Mesenchymal stem cell (in vitro differentiated cells and primary cell): ENCODE measurements around the gene SLIT3.

Source experiments
- DNase-seq: peaks from one replicate; pipeline ENCODE4 v3.0.0-alpha.2; 2013
- H2AFZ ChIP-seq: one replicate; pipeline ENCODE4 v1.6.1; 2013; ENCODE audit warnings: low read depth, mild to moderate bottlenecking, control low read depth, inconsistent platforms, low read length, moderate library complexity
- H2AK5ac ChIP-seq: 2 replicates; pipeline ENCODE4 v1.6.1; 2013; ENCODE audit warnings: low read length, moderate library complexity, mild to moderate bottlenecking, inconsistent platforms; ENCODE audit not compliant: severe bottlenecking
- H2BK120ac ChIP-seq: one replicate; pipeline ENCODE4 v1.6.1; 2013; ENCODE audit warnings: low read depth, mild to moderate bottlenecking, inconsistent platforms, low read length, moderate library complexity
- H2BK12ac ChIP-seq, 2 experiments: one replicate each; pipeline ENCODE4 v1.6.1; 2013; ENCODE audit warnings: inconsistent platforms in 2 of 2, low read length in 2 of 2, mild to moderate bottlenecking in 2 of 2, moderate library complexity in 2 of 2, control low read depth in 1 of 2
- H2BK15ac ChIP-seq: one replicate; pipeline ENCODE4 v1.6.1; 2013; ENCODE audit warnings: mild to moderate bottlenecking, low read depth, inconsistent platforms; ENCODE audit not compliant: poor library complexity, severe bottlenecking
- H2BK5ac ChIP-seq: 2 replicates; pipeline ENCODE4 v1.6.1; 2013; ENCODE audit warnings: low read depth, mild to moderate bottlenecking, low read length, control low read depth, inconsistent platforms; ENCODE audit not compliant: poor library complexity, severe bottlenecking
- H3K14ac ChIP-seq, 2 experiments: one replicate each; pipeline ENCODE4 v1.6.1; 2013; ENCODE audit warnings: inconsistent platforms in 2 of 2, low read length in 2 of 2, control low read depth in 1 of 2, mild to moderate bottlenecking in 1 of 2, moderate library complexity in 1 of 2
- H3K18ac ChIP-seq, 2 experiments: one replicate each; pipeline ENCODE4 v1.6.1; 2013; ENCODE audit warnings: inconsistent platforms in 2 of 2, low read length in 2 of 2, control low read depth in 1 of 2, low read depth in 1 of 2, mild to moderate bottlenecking in 1 of 2
- H3K23ac ChIP-seq, 2 experiments: one replicate each; pipeline ENCODE4 v1.6.1; 2013; ENCODE audit warnings: inconsistent platforms in 2 of 2, low read length in 2 of 2, mild to moderate bottlenecking in 2 of 2, moderate library complexity in 2 of 2, control low read depth in 1 of 2
- H3K27ac ChIP-seq: 2 replicates; pipeline ENCODE4 v1.5.1; 2013; ENCODE audit warnings: mild to moderate bottlenecking, moderate library complexity, low read length, control low read depth, inconsistent platforms; ENCODE audit not compliant: poor library complexity, severe bottlenecking
- H3K27me3 ChIP-seq, 2 experiments: 2 replicates each; pipeline versions ENCODE4 v1.6.1 to v1.7.0; 2013; ENCODE audit warnings: low read length in 2 of 2, mild to moderate bottlenecking in 2 of 2, moderate library complexity in 2 of 2, control low read depth in 1 of 2, inconsistent platforms in 1 of 2; ENCODE audit not compliant: control insufficient read depth in 1 of 2, insufficient read depth in 1 of 2
- H3K36me3 ChIP-seq, 2 experiments: 2 replicates each; pipeline versions ENCODE4 v1.6.1 to v1.7.0; 2013; ENCODE audit warnings: low read length in 2 of 2, control low read depth in 1 of 2, inconsistent platforms in 1 of 2, low read depth in 1 of 2, mild to moderate bottlenecking in 1 of 2; ENCODE audit not compliant: insufficient read depth in 2 of 2, control insufficient read depth in 1 of 2
- H3K4ac ChIP-seq, 2 experiments: one replicate each; pipeline ENCODE4 v1.6.1; 2013; ENCODE audit warnings: inconsistent platforms in 2 of 2, low read length in 2 of 2, mild to moderate bottlenecking in 2 of 2, moderate library complexity in 2 of 2, control low read depth in 1 of 2, low read depth in 1 of 2
- H3K4me1 ChIP-seq: 2 replicates; pipeline ENCODE4 v1.6.1; 2013; ENCODE audit warnings: low read depth, low read length, control low read depth; ENCODE audit not compliant: control insufficient read depth, insufficient read depth
- H3K4me2 ChIP-seq: 2 replicates; pipeline ENCODE4 v1.6.1; 2013; ENCODE audit warnings: low read length, mild to moderate bottlenecking, inconsistent platforms; ENCODE audit not compliant: poor library complexity, severe bottlenecking
- H3K4me3 ChIP-seq, 2 experiments: 2 replicates each; pipeline versions ENCODE4 v1.5.1 to v1.7.0; 2013; ENCODE audit warnings: low read length in 2 of 2, mild to moderate bottlenecking in 2 of 2, control low read depth in 1 of 2, low read depth in 1 of 2; ENCODE audit not compliant: insufficient read depth in 1 of 2
- H3K79me1 ChIP-seq: replicated peaks from 2 replicates; pipeline ENCODE4 v1.6.1; 2013; ENCODE audit warnings: mild to moderate bottlenecking, control low read depth, low read length, inconsistent platforms; ENCODE audit not compliant: poor library complexity, severe bottlenecking
- H3K9ac ChIP-seq: 2 replicates; pipeline ENCODE4 v1.7.0; 2013; ENCODE audit warnings: mild to moderate bottlenecking, low read length, moderate library complexity
- H3K9me3 ChIP-seq: 2 replicates; pipeline ENCODE4 v1.7.0; 2013; ENCODE audit warnings: mild to moderate bottlenecking, low read length; ENCODE audit not compliant: control insufficient read depth
- H4K8ac ChIP-seq: one replicate; pipeline ENCODE4 v1.6.1; 2013; ENCODE audit warnings: inconsistent platforms, mild to moderate bottlenecking, low read length, moderate library complexity
- H4K91ac ChIP-seq: one replicate; pipeline ENCODE4 v1.6.1; 2013; ENCODE audit warnings: mild to moderate bottlenecking, low read length, inconsistent platforms
- WGBS: methylation state at CpG from one replicate; pipeline ENCODE4 v1.1.7; 2013; ENCODE audit warnings: mixed read lengths; 5-methylcytosine and 5-hydroxymethylcytosine counted together

The SLIT3 gene

GRCh38 chr5:169157064-169157463 is 143.9 kb downstream of the SLIT3 start:
- H2BK12ac ChIP-seq, result no peak overlapping the region
- H3K36me3 ChIP-seq, result peaks cover 0 to 8% of the 10 kb centered on the region in 2 experiments
- H3K79me1 ChIP-seq, result no peaks in the 10 kb centered on the region
- H3K18ac ChIP-seq, result no peak overlapping the region
- H3K4me3 ChIP-seq, result no peak overlapping the region
- H2AFZ ChIP-seq, result no peak overlapping the region
- H3K4me2 ChIP-seq, result no peak overlapping the region
- no peak overlapping the region for H2BK15ac ChIP-seq
- H3K23ac ChIP-seq, result no peak overlapping the region
- no peak overlapping the region for H3K27ac ChIP-seq
- H2BK120ac ChIP-seq, result no peak overlapping the region
- H3K27me3 ChIP-seq, result peaks cover 0 to 8% of the 10 kb centered on the region in 2 experiments
- no peak overlapping the region for H4K91ac ChIP-seq
- H2BK5ac ChIP-seq, result no peak overlapping the region
- H4K8ac ChIP-seq, result no peak overlapping the region
- H3K9ac ChIP-seq, result no peak overlapping the region
- H2AK5ac ChIP-seq, result no peak overlapping the region
- no peak overlapping the region for H3K14ac ChIP-seq
- DNase-seq, result no peak
- H3K9me3 ChIP-seq, result peaks cover 10% of the 10 kb centered on the region
- no peak overlapping the region for H3K4ac ChIP-seq
- H3K4me1 ChIP-seq, result peaks cover 8% of the 10 kb centered on the region
- WGBS, result no CpG with 5 or more reads among the region's 1 CpG

GRCh38 chr5:169154679-169155078 is 146.3 kb downstream of the SLIT3 start:
- no peak overlapping the region for H2BK15ac ChIP-seq
- 72% methylated on average over 2 of the region's 2 CpGs for WGBS
- H4K91ac ChIP-seq, result no peak overlapping the region
- no peak overlapping the region for H2BK5ac ChIP-seq
- no peaks in the 10 kb centered on the region for H3K4me1 ChIP-seq
- peaks cover 10% of the 10 kb centered on the region for H3K9me3 ChIP-seq
- no peak overlapping the region for H2BK12ac ChIP-seq
- H3K36me3 ChIP-seq, result peaks cover 0 to 8% of the 10 kb centered on the region in 2 experiments
- no peak overlapping the region for H3K23ac ChIP-seq
- H3K79me1 ChIP-seq, result no peaks in the 10 kb centered on the region
- H2AFZ ChIP-seq, result no peak overlapping the region
- H3K4me3 ChIP-seq, result no peak overlapping the region
- H3K9ac ChIP-seq, result no peak overlapping the region
- H2AK5ac ChIP-seq, result no peak overlapping the region
- DNase-seq, result no peak
- no peak overlapping the region for H3K18ac ChIP-seq
- H3K4ac ChIP-seq, result no peak overlapping the region
- H3K27me3 ChIP-seq, result peaks cover 0 to 13% of the 10 kb centered on the region in 2 experiments
- H4K8ac ChIP-seq, result no peak overlapping the region
- no peak overlapping the region for H2BK120ac ChIP-seq
- H3K27ac ChIP-seq, result no peak overlapping the region
- H3K4me2 ChIP-seq, result no peak overlapping the region
- H3K14ac ChIP-seq, result no peak overlapping the region

GRCh38 chr5:169153405-169153804 is 147.5 kb downstream of the SLIT3 start:
- H2BK5ac ChIP-seq, result no peak overlapping the region
- no peak overlapping the region for H3K9ac ChIP-seq
- peaks cover 0 to 12% of the 10 kb centered on the region in 2 experiments for H3K36me3 ChIP-seq
- peak; percentile 15 for DNase-seq
- H3K4me2 ChIP-seq, result no peak overlapping the region
- no peak overlapping the region for H2BK120ac ChIP-seq
- no peak overlapping the region for H3K14ac ChIP-seq
- H2AFZ ChIP-seq, result no peak overlapping the region
- H2AK5ac ChIP-seq, result no peak overlapping the region
- no peaks in the 10 kb centered on the region for H3K4me1 ChIP-seq
- no peaks in the 10 kb centered on the region for H3K79me1 ChIP-seq
- H2BK15ac ChIP-seq, result no peak overlapping the region
- H3K18ac ChIP-seq, result no peak overlapping the region
- no peak overlapping the region for H3K4ac ChIP-seq
- no peak overlapping the region for H4K91ac ChIP-seq
- H3K27ac ChIP-seq, result no peak overlapping the region
- H3K23ac ChIP-seq, result no peak overlapping the region
- no peak overlapping the region for H3K4me3 ChIP-seq
- H3K27me3 ChIP-seq, result peaks cover 0 to 13% of the 10 kb centered on the region in 2 experiments
- WGBS, result 3% methylated on average over 2 of the region's 2 CpGs
- H2BK12ac ChIP-seq, result no peak overlapping the region
- H3K9me3 ChIP-seq, result peaks cover 6% of the 10 kb centered on the region
- H4K8ac ChIP-seq, result no peak overlapping the region

- Histone ChIP-seq H2BK120ac (no peak overlapping the region), H3K4me3 (no peak overlapping the region), H3K79me1 (no peaks in the 10 kb centered on the region), H2AK5ac (no peak overlapping the region), H3K4ac (no peak overlapping the region), H3K4me1 (no peaks in the 10 kb centered on the region), H4K91ac (no peak overlapping the region), H3K18ac (no peak overlapping the region), H2AFZ (no peak overlapping the region), H3K27me3 (peaks cover 0 to 13% of the 10 kb centered on the region in 2 experiments), H3K9me3 (peaks cover 4% of the 10 kb centered on the region), H3K27ac (no peak overlapping the region), H2BK12ac (no peak overlapping the region), H3K4me2 (no peak overlapping the region), H4K8ac (no peak overlapping the region), H3K9ac (no peak overlapping the region), H3K14ac (no peak overlapping the region), H2BK5ac (no peak overlapping the region), H2BK15ac (no peak overlapping the region), H3K36me3 (peaks cover 0 to 12% of the 10 kb centered on the region in 2 experiments), H3K23ac (no peak overlapping the region)
- 55% methylated on average over 7 of the region's 7 CpGs for WGBS
- no peak for DNase-seq
Measured at GRCh38 chr5:169152946-169153345, 148.0 kb downstream of the SLIT3 start.
